Tibial nerve (tissue), 4 donors: Measurements from ENCODE around the gene RAB28. TPM values are rescaled to one million over a fixed set of nuclear protein-coding genes. Genes with fewer than 3 reads are reported as not detected.

Experiments used
- DNase-seq, 2 donors: peaks; one replicate each; pipeline ENCODE4 v3.0.0-alpha.2; 2019; ENCODE audit warnings: low spot score in 2 of 2
- H3K27ac ChIP-seq, 4 donors: fragments of 200-600 bp; sonication (generic) in 3 of 4; one replicate each; pipeline ENCODE4 v1.5.1; 2017 to 2019; ENCODE audit warnings: mild to moderate bottlenecking in 1 of 4
- H3K27me3 ChIP-seq, 2 donors: fragments of 200-600 bp; sonication (generic) in 1 of 2; one replicate each; pipeline versions ENCODE4 v1.5.1 to v1.6.0; 2017 to 2019
- H3K36me3 ChIP-seq, 3 donors: fragments of 200-600 bp; sonication (generic); one replicate each; pipeline ENCODE4 v1.5.1; 2018 to 2019
- H3K4me1 ChIP-seq, 4 donors: fragments of 200-600 bp; sonication (generic) in 3 of 4; one replicate each; pipeline ENCODE4 v1.5.1; 2017 to 2019
- H3K4me3 ChIP-seq, 4 donors: fragments of 200-600 bp; sonication (generic) in 3 of 4; one replicate each; pipeline ENCODE4 v1.5.1; 2017 to 2019; ENCODE audit warnings: mild to moderate bottlenecking in 1 of 4, moderate library complexity in 1 of 4
- H3K9me3 ChIP-seq, 4 donors: fragments of 200-600 bp; sonication (generic) in 3 of 4; one replicate each; pipeline ENCODE4 v1.5.1; 2017 to 2019
- CTCF ChIP-seq, 5 experiments: fragments of 200-600 bp in 3 of 5; fragments of 450-650 bp in 2 of 5; sonication (generic) in 3 of 5; IDR thresholded peaks; one replicate each; pipeline ENCODE4 v1.5.1; 2016 to 2019; ENCODE audit warnings: antibody characterized with exemption in 5 of 5, mild to moderate bottlenecking in 3 of 5, moderate library complexity in 2 of 5
- EP300 ChIP-seq, 2 donors: sonication (generic); formaldehyde crosslinking; IDR thresholded peaks; one replicate each; pipeline ENCODE4 v1.6.1; 2017; ENCODE audit warnings: antibody characterized with exemption in 2 of 2, mild to moderate bottlenecking in 1 of 2
- POLR2A ChIP-seq, 2 donors: fragments of 450-650 bp; IDR thresholded peaks; one replicate each; pipeline ENCODE4 v1.6.1; 2017; ENCODE audit warnings: antibody characterized with exemption in 2 of 2, mild to moderate bottlenecking in 2 of 2, moderate library complexity in 2 of 2
- WGBS, 2 donors: methylation state at CpG; one replicate each; pipeline ENCODE4 v1.1.5; 2018; 5-methylcytosine and 5-hydroxymethylcytosine counted together
- total RNA-seq, 4 donors: library from RNA; depleted of rRNA; stranded (reverse); fragments of >200 nt; gene quantifications; one replicate each; pipeline ENCODE4 v1.1.0, GENCODE V29; 2016

The RAB28 gene
- total RNA-seq, 4 donors from 2014 or later: 18.3 to 32.2 (median 28.5) TPM

GRCh38 chr4:13371048-13371447 is 113.1 kb downstream of the RAB28 start:
- WGBS, 2 donors: 87 to 92% methylated on average over 3 of the region's 3 CpGs
- peaks cover 0 to 4% (median 0%) of the 10 kb centered on the region in 4 donors for H3K4me1 ChIP-seq

GRCh38 chr4:13368217-13368616 is 115.9 kb downstream of the RAB28 start:
- Histone ChIP-seq H3K9me3 (no peaks in the 10 kb centered on the region), H3K27ac (no peak overlapping the region), H3K4me3 (no peak overlapping the region), H3K27me3 (no peaks in the 10 kb centered on the region), H3K36me3 (peaks cover 0 to 44% (median 0%) of the 10 kb centered on the region in 3 donors), H3K4me1 (peaks cover 0 to 4% (median 0%) of the 10 kb centered on the region in 4 donors)
- no peak for DNase-seq
- TF ChIP-seq POLR2A (IDR thresholded peaks at IDR 0.05) (no peak), EP300 (IDR thresholded peaks at IDR 0.05) (no peak), CTCF (IDR thresholded peaks at IDR 0.05) (no peak)
- 49 to 57% methylated on average over 2 of the region's 2 CpGs for WGBS, 2 donors

More at GRCh38 chr4:13371048-13371447, 113.1 kb downstream of the RAB28 start:
- no peak for DNase-seq
- Histone ChIP-seq H3K36me3 (peaks cover 0 to 20% (median 0%) of the 10 kb centered on the region in 3 donors), H3K27me3 (no peaks in the 10 kb centered on the region), H3K9me3 (no peaks in the 10 kb centered on the region), H3K4me3 (no peak overlapping the region), H3K27ac (no peak overlapping the region)
- no peak for TF ChIP-seq EP300 (IDR thresholded peaks at IDR 0.05)
- TF ChIP-seq POLR2A (IDR thresholded peaks at IDR 0.05): no peak
- TF ChIP-seq CTCF (IDR thresholded peaks at IDR 0.05): no peak

GRCh38 chr4:13367691-13368090 is 116.4 kb downstream of the RAB28 start:
- H3K36me3 ChIP-seq: peaks cover 0 to 44% (median 0%) of the 10 kb centered on the region in 3 donors
- H3K4me3 ChIP-seq: no peak overlapping the region
- 95 to 96% methylated on average over 6 of the region's 6 CpGs for WGBS, 2 donors
- no peaks in the 10 kb centered on the region for H3K9me3 ChIP-seq
- TF ChIP-seq POLR2A (IDR thresholded peaks at IDR 0.05): no peak
- TF ChIP-seq CTCF (IDR thresholded peaks at IDR 0.05): no peak
- no peak for TF ChIP-seq EP300 (IDR thresholded peaks at IDR 0.05)
- H3K27me3 ChIP-seq: no peaks in the 10 kb centered on the region
- H3K4me1 ChIP-seq: peaks cover 0 to 4% (median 0%) of the 10 kb centered on the region in 4 donors
- no peak for DNase-seq
- no peak overlapping the region for H3K27ac ChIP-seq

GRCh38 chr4:13367244-13367643 is 116.9 kb downstream of the RAB28 start:
- TF ChIP-seq POLR2A (IDR thresholded peaks at IDR 0.05) (no peak), CTCF (IDR thresholded peaks at IDR 0.05) (no peak), EP300 (IDR thresholded peaks at IDR 0.05) (no peak)
- DNase-seq: no peak
- no peak overlapping the region for H3K4me3 ChIP-seq
- H3K27ac ChIP-seq: no peak overlapping the region
- no peaks in the 10 kb centered on the region for H3K27me3 ChIP-seq
- peaks cover 0 to 49% (median 0%) of the 10 kb centered on the region in 3 donors for H3K36me3 ChIP-seq
- no peaks in the 10 kb centered on the region for H3K9me3 ChIP-seq
- peaks cover 0 to 4% (median 0%) of the 10 kb centered on the region in 4 donors for H3K4me1 ChIP-seq

GRCh38 chr4:13365195-13365594 is 118.9 kb downstream of the RAB28 start:
- Histone ChIP-seq H3K4me3 (no peak overlapping the region), H3K4me1 (peaks cover 0 to 4% (median 0%) of the 10 kb centered on the region in 4 donors), H3K27ac (no peak overlapping the region), H3K9me3 (no peaks in the 10 kb centered on the region), H3K27me3 (no peaks in the 10 kb centered on the region), H3K36me3 (peaks cover 0 to 63% (median 0%) of the 10 kb centered on the region in 3 donors)
- WGBS, 2 donors: 84 to 89% methylated on average over 3 of the region's 3 CpGs
- TF ChIP-seq POLR2A (IDR thresholded peaks at IDR 0.05) (no peak), EP300 (IDR thresholded peaks at IDR 0.05) (no peak), CTCF (IDR thresholded peaks at IDR 0.05) (no peak)
- DNase-seq: no peak
